ENCODE data around the gene ARPC2.

The ARPC2 gene

GRCh38 chr2:218293715-218294429 is 76.9 kb downstream of the ARPC2 start:
- ChIA-PET CTCF (interaction anchor here (0.9 kb wide), 1 partner anchor 19 kb away, joined by 3 read pairs; no protein-coding TSS in a partner anchor), POLR2A (ENCODE audit: low non-redundant PET) (interaction anchor here (0.6 to 1.5 kb wide), 2 partner anchors 73 to 104 kb away, joined by 3 to 6 read pairs; no protein-coding TSS in a partner anchor)
- TF ChIP-seq, protein P1, sequence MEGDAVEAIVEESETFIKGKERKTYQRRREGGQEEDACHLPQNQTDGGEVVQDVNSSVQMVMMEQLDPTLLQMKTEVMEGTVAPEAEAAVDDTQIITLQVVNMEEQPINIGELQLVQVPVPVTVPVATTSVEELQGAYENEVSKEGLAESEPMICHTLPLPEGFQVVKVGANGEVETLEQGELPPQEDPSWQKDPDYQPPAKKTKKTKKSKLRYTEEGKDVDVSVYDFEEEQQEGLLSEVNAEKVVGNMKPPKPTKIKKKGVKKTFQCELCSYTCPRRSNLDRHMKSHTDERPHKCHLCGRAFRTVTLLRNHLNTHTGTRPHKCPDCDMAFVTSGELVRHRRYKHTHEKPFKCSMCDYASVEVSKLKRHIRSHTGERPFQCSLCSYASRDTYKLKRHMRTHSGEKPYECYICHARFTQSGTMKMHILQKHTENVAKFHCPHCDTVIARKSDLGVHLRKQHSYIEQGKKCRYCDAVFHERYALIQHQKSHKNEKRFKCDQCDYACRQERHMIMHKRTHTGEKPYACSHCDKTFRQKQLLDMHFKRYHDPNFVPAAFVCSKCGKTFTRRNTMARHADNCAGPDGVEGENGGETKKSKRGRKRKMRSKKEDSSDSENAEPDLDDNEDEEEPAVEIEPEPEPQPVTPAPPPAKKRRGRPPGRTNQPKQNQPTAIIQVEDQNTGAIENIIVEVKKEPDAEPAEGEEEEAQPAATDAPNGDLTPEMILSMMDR (conservative IDR thresholded peaks at IDR 0.05; ENCODE audit: low read depth): no peak
- DNase-seq (ENCODE audit: low spot score): no peak
- peak overlapping the region; percentile 95 for H3K27ac ChIP-seq

GRCh38 chr2:218294430-218295022 is 77.5 kb downstream of the ARPC2 start:
- TF ChIP-seq, protein P1 (conservative IDR thresholded peaks at IDR 0.05; ENCODE audit: low read depth): no peak
- POLR2A ChIA-PET (ENCODE audit: low non-redundant PET): interaction anchor here (1.5 kb wide), 1 partner anchor 103 kb away, joined by 6 read pairs; no protein-coding TSS in a partner anchor
- peak overlapping the region; percentile 95 for H3K27ac ChIP-seq
- CTCF ChIA-PET: no interaction called here
- no peak for DNase-seq (ENCODE audit: low spot score)

- DNase-seq (ENCODE audit: low spot score): no peak
- peak overlapping the region; percentile 95 for H3K27ac ChIP-seq
- ChIA-PET POLR2A (ENCODE audit: low non-redundant PET) (interaction anchor here (0.6 to 1.5 kb wide), 3 partner anchors 72 to 122 kb away, joined by 4 to 6 read pairs (median 5); no protein-coding TSS in a partner anchor), CTCF (interaction anchor here (0.6 kb wide), 1 partner anchor 27 kb away, joined by 3 read pairs; no protein-coding TSS in a partner anchor)
- TF ChIP-seq, protein P1 (conservative IDR thresholded peaks at IDR 0.05; ENCODE audit: low read depth): no peak
These were observed 78.0 kb downstream of the ARPC2 start for GRCh38 chr2:218295029-218295428.

DNA sequence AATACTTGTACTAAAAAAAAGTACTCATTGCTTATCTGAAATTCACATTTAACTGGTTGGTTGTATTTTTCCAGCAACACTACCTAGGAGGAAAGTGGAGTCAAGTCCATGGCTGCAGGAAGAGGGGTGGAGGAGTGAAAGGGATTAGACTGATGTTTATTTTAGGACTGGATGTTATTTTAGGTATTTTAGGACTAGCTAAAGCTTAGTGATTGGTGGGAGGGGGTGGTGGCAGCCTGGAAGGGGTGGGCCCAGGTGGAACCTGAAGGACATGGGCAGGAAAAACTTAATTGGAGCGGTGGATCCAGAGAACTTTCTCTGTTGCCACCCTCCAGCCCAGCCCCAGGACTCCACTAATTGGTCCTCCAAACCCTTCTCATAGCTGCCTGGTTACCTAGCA is 79.2 kb downstream of the ARPC2 start:
- ChIA-PET CTCF (no interaction called here), POLR2A (ENCODE audit: low non-redundant PET) (interaction anchor here (1.5 kb wide), 1 partner anchor 10 kb away, joined by 5 read pairs; no protein-coding TSS in a partner anchor)
- no peak for DNase-seq (ENCODE audit: low spot score)
- TF ChIP-seq, protein P1 (conservative IDR thresholded peaks at IDR 0.05; ENCODE audit: low read depth): no peak
- H3K27ac ChIP-seq: peak overlapping the region; percentile 95

DNA sequence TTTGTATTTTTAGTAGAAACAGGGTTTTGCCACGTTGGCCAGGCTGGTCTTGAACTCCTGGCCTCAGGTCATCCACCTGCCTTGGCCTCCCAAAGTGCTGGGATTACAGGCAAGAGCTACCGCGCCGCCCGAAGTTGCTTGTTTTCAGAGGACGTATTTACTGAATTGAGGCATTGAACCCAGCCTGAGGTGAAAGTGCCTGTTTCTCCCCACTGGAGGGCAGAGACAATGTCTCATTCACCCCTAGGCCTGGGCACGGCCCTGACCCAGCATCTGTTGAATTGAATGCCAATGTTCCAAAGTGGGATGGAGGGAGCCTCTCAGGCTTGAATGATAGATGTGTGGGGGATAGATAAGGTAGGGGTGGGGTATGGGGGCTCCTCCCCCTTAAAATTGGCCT is 79.9 kb downstream of the ARPC2 start:
- peak overlapping the region; percentile 95 for H3K27ac ChIP-seq
- TF ChIP-seq, protein P1 (conservative IDR thresholded peaks at IDR 0.05; ENCODE audit: low read depth): no peak
- DNase-seq (ENCODE audit: low spot score): no peak
- ChIA-PET POLR2A (ENCODE audit: low non-redundant PET) (interaction anchor here (1.5 kb wide), 1 partner anchor 10 kb away, joined by 5 read pairs; no protein-coding TSS in a partner anchor), CTCF (interaction anchor here (1.0 kb wide), 1 partner anchor 25 kb away, joined by 3 read pairs; no protein-coding TSS in a partner anchor)

DNA sequence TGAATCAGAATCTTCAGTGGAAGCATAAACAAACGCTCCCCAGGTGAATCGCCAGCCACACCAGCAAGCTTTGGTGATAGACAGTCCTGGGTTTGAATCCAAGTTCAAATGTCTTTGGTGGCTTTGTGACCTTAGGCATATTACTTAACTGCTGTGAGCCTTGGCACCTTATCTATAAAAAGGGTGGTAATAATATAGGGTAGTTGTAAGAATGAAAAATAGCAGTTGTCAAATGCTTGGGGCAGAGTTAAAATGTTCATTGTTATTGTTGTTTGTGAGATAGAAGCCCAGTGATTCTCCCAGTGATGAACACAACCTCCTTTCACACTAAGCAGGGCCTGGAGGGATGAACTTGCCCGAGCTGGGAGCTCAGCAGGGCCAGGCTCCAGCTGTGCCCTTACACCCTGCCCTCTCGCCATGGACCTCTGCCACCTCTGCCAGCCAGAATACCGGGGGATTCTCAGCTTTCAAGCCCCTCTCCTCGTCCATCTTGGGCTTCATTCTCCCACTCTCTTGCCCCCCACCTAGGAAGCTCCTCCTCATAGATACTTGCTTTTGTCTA is 81.4 kb downstream of the ARPC2 start:
- ChIA-PET POLR2A (ENCODE audit: low non-redundant PET) (interaction anchor here (0.6 to 1.8 kb wide), 4 partner anchors 12 to 69 kb away, joined by 3 to 19 read pairs (median 6); no protein-coding TSS in a partner anchor), CTCF (interaction anchor here (0.6 to 1.5 kb wide), 4 partner anchors 22 to 547 kb away, joined by 3 to 6 read pairs (median 3); partner anchors contain the start of gene CATIP)
- TF ChIP-seq, protein P1 (conservative IDR thresholded peaks at IDR 0.05; ENCODE audit: low read depth): no peak
- H3K27ac ChIP-seq: peak overlapping the region; percentile 95
- no peak for DNase-seq (ENCODE audit: low spot score)

Measured in RWPE1 (cell line).